Measurements from ENCODE around the gene ERG. TPM values are rescaled to one million over a fixed set of nuclear protein-coding genes. Genes with fewer than 3 reads are reported as not detected.

ERG gene
- polyA plus RNA-seq, 1 of the 3 experiments (the other 2 are of a cell fraction) = not detected

DNA sequence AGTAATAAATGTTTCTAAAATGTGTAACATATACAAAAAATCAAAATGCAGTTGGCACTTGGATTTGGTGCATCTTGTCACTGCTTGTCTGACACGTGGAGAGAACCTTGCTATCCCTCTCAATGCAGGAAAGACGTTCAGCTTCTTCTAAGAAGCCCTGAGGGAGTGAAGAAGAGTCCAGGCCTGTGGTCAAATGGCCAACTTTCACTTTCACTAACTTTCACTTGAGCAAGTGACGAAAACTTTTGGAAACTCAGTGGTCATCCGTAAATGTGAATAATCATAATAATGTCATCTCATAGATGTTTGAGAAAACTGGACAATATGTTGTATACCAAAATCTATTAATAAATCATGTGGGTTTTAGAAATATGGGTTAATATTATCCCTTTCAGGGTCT, 61.9 kb downstream of the ERG start:
- POLR2A ChIA-PET = no interaction called here
- H3K4me3 ChIP-seq (ENCODE audit: low read depth in 2 of 2, low read length in 1 of 2) = no peak overlapping the region
- H3K36me3 ChIP-seq (replicated peaks in 1 of 2; ENCODE audit: control insufficient read depth in 1 of 2, insufficient read depth in 2 of 2, low read length in 1 of 2) = no peaks in the 10 kb centered on the region
- no peaks in the 10 kb centered on the region for H3K27me3 ChIP-seq (ENCODE audit: insufficient read depth)
- 91% methylated on average over 4 of the region's 4 CpGs for WGBS (ENCODE audit: low lambda C conversion rate)
- CTCF ChIA-PET = no interaction called here
- no peaks in the 10 kb centered on the region for H3K9me2 ChIP-seq
- peaks cover 17 to 26% of the 10 kb centered on the region in 2 experiments; a peak in 3 of 4 replicates for H3K4me1 ChIP-seq (ENCODE audit: control insufficient read depth in 1 of 2, insufficient read depth in 2 of 2, low read depth in 1 of 2, low read length in 1 of 2)
- H3K9ac ChIP-seq = no peak overlapping the region
- H3K79me2 ChIP-seq (ENCODE audit: insufficient read depth) = no peaks in the 10 kb centered on the region
- no peaks in the 10 kb centered on the region for H3K9me3 ChIP-seq
- no peak overlapping the region for H2AFZ ChIP-seq (ENCODE audit: low read depth)
- H4K20me1 ChIP-seq (ENCODE audit: insufficient read depth) = no peaks in the 10 kb centered on the region
- TF ChIP-seq SIN3A (IDR thresholded peaks at IDR 0.05; ENCODE audit: borderline replicate concordance, low read depth, low read length) (no peak), TCF12 (IDR thresholded peaks at IDR 0.05) (no peak), GABPA (IDR thresholded peaks at IDR 0.05; ENCODE audit: low read depth) (no peak), RCOR1 (IDR thresholded peaks at IDR 0.05; ENCODE audit: low read length) (no peak), EP300 (IDR thresholded peaks at IDR 0.05; ENCODE audit: borderline replicate concordance in 1 of 2, low read depth in 1 of 2, low read length in 1 of 2) (no peak), NFIC (IDR thresholded peaks at IDR 0.05; ENCODE audit: borderline replicate concordance) (no peak), JUND (IDR thresholded peaks at IDR 0.05) (no peak), MEF2A (IDR thresholded peaks at IDR 0.05; ENCODE audit: borderline replicate concordance, low read depth) (no peak), NRF1 (IDR thresholded peaks at IDR 0.05; ENCODE audit: low read depth, low read length) (no peak), FOXM1 (IDR thresholded peaks at IDR 0.05; ENCODE audit: low read depth) (no peak), POLR2AphosphoS5 (IDR thresholded peaks at IDR 0.05; ENCODE audit: low read depth, low read length) (no peak)
- TF ChIP-seq, protein P1, sequence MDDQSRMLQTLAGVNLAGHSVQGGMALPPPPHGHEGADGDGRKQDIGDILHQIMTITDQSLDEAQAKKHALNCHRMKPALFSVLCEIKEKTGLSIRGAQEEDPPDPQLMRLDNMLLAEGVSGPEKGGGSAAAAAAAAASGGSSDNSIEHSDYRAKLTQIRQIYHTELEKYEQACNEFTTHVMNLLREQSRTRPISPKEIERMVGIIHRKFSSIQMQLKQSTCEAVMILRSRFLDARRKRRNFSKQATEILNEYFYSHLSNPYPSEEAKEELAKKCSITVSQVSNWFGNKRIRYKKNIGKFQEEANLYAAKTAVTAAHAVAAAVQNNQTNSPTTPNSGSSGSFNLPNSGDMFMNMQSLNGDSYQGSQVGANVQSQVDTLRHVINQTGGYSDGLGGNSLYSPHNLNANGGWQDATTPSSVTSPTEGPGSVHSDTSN (IDR thresholded peaks at IDR 0.05) = no peak
- TF ChIP-seq, protein P2, sequence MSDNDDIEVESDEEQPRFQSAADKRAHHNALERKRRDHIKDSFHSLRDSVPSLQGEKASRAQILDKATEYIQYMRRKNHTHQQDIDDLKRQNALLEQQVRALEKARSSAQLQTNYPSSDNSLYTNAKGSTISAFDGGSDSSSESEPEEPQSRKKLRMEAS (IDR thresholded peaks at IDR 0.05; ENCODE audit: low read depth) = no peak
- H3K27ac ChIP-seq (ENCODE audit: low read depth in 2 of 2, low read length in 1 of 2) = no peak overlapping the region
- no peak overlapping the region for H3K4me2 ChIP-seq
- DNase-seq = no peak
- H3F3A ChIP-seq (replicated peaks; ENCODE audit: insufficient read depth) = peaks cover 40% of the 10 kb centered on the region

DNA sequence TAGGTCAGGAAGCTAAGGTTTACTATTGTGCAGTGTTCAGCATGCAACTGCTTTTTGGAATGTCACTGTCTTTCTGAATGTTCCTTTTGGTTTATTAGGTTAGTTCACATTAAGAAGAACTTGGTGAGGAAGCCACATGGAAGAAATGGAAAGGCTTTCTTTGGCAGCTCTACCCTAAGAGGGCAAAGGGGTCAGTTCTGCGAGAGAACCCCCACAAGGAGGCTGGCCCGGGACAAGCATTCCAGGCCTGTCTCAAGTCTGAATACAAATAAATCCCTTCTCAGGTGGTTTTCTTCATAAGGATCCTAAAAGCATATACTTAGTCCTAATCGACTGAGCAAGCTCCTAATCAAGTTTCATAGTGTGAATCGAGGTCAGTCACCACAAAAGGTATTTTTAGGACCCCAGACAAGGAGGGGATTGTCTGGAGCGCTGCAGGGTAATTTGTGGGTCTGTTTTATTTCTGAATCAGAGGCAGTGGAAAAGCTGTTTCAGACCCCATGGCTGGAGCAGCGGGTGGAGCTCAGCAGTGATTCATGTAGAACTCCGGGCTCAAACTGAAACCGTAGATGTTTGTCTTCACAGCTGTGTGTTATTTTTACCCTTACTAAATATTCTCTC, 63.3 kb downstream of the ERG start:
- Histone ChIP-seq H2AFZ (ENCODE audit: low read depth) (peak overlapping the region; percentile 92), H3K27ac (ENCODE audit: low read depth in 2 of 2, low read length in 1 of 2) (peak overlapping the region; percentile 40 to 91), H3K79me2 (ENCODE audit: insufficient read depth) (no peaks in the 10 kb centered on the region), H3K9me3 (no peaks in the 10 kb centered on the region), H3K4me1 (ENCODE audit: control insufficient read depth in 1 of 2, insufficient read depth in 2 of 2, low read depth in 1 of 2, low read length in 1 of 2) (peaks cover 12 to 21% of the 10 kb centered on the region in 2 experiments; a peak in 3 of 4 replicates), H4K20me1 (ENCODE audit: insufficient read depth) (no peaks in the 10 kb centered on the region), H3F3A (replicated peaks; ENCODE audit: insufficient read depth) (peaks cover 27% of the 10 kb centered on the region), H3K9ac (peak overlapping the region; percentile 75; the same call in 1 of the 2 replicates), H3K27me3 (ENCODE audit: insufficient read depth) (no peaks in the 10 kb centered on the region), H3K36me3 (replicated peaks in 1 of 2; ENCODE audit: control insufficient read depth in 1 of 2, insufficient read depth in 2 of 2, low read length in 1 of 2) (no peaks in the 10 kb centered on the region), H3K4me2 (peak overlapping the region; percentile 76), H3K4me3 (ENCODE audit: low read depth in 2 of 2, low read length in 1 of 2) (peak overlapping the region in 1 of 2 experiments; percentile 44; a peak in 3 of 4 replicates), H3K9me2 (no peaks in the 10 kb centered on the region)
- DNase-seq = no peak
- TF ChIP-seq NRF1 (IDR thresholded peaks at IDR 0.05; ENCODE audit: low read depth, low read length) (no peak), GABPA (IDR thresholded peaks at IDR 0.05; ENCODE audit: low read depth) (no peak), MEF2A (IDR thresholded peaks at IDR 0.05; ENCODE audit: borderline replicate concordance, low read depth) (peak; percentile 57; the same call in 1 of the 2 replicates), TCF12 (IDR thresholded peaks at IDR 0.05) (peak; percentile 55), JUND (IDR thresholded peaks at IDR 0.05) (peak; percentile 7; the same call in 1 of the 2 replicates), NFIC (IDR thresholded peaks at IDR 0.05; ENCODE audit: borderline replicate concordance) (no peak), GATA2 (CRISPR knock-in tag; IDR thresholded peaks at IDR 0.05) (no peak), EP300 (IDR thresholded peaks at IDR 0.05; ENCODE audit: borderline replicate concordance in 1 of 2, low read depth in 1 of 2, low read length in 1 of 2) (0 out of 4 replicates have a peak, but pooled peaks of 1 of the 2 experiments have one; percentile 16), RCOR1 (IDR thresholded peaks at IDR 0.05; ENCODE audit: low read length) (no peak), FOSL2 (IDR thresholded peaks at IDR 0.05; ENCODE audit: borderline replicate concordance, low read depth) (peak; percentile 35; the same call in 1 of the 2 replicates), TEAD4 (IDR thresholded peaks at IDR 0.05; ENCODE audit: borderline replicate concordance, insufficient read depth) (0 out of 2 replicates have a peak, but pooled peaks have one; percentile 9), SIN3A (IDR thresholded peaks at IDR 0.05; ENCODE audit: borderline replicate concordance, low read depth, low read length) (no peak), RXRA (IDR thresholded peaks at IDR 0.05; ENCODE audit: borderline replicate concordance, low read depth) (0 out of 2 replicates have a peak, but pooled peaks have one; percentile 36)
- TF ChIP-seq, protein P1 (IDR thresholded peaks at IDR 0.05) = peak; percentile 13; the same call in 1 of the 2 replicates
- CTCF ChIA-PET = interaction anchor here (1.2 to 1.3 kb wide), 2 partner anchors 14 to 31 kb away, joined by 4 to 5 read pairs; no protein-coding TSS in a partner anchor
- POLR2A ChIA-PET = no interaction called here
- 8% methylated on average over 8 of the region's 8 CpGs for WGBS (ENCODE audit: low lambda C conversion rate)
